Transverse colon (tissue), 3 donors: ENCODE results near the gene TRIM14.

ENCODE experiments used
- EP300 ChIP-seq: sonication (generic); formaldehyde crosslinking; IDR thresholded peaks from one replicate; pipeline ENCODE4 v1.6.1; 2017; ENCODE audit warnings: antibody characterized with exemption, low read depth
- TF ChIP-seq, protein P1 (sequence below), 5 experiments: fragments of 200-600 bp in 3 of 5; fragments of 450-650 bp in 2 of 5; sonication (generic) in 3 of 5; IDR thresholded peaks; 1 replicate in 2 of 5; 2 replicates in 3 of 5; pipeline ENCODE4 v1.5.1; 2016 to 2017; ENCODE audit warnings: antibody characterized with exemption in 5 of 5, inconsistent platforms in 3 of 5, mild to moderate bottlenecking in 2 of 5, moderate library complexity in 1 of 5

DNA sequence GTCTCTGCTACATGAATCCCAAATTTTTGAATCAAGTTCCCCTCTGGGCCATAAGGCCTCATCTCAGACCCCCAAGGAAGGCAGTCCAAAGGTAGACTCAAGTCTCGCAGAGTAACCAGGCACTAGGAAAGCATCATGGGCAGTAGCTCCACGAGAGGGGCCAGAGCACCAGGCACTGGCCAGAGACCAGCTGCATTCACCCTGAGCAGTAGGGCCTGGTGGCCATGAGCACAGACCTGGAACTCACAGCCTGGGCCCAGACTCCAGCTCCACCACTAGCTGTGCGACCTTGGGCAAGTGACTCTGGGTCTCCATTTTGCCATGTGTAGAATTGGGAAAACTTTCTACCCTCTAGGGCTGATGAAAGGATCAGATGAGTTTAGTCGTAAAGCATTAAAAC is 34.0 kb downstream of the TRIM14 start:
- TF ChIP-seq, protein P1, sequence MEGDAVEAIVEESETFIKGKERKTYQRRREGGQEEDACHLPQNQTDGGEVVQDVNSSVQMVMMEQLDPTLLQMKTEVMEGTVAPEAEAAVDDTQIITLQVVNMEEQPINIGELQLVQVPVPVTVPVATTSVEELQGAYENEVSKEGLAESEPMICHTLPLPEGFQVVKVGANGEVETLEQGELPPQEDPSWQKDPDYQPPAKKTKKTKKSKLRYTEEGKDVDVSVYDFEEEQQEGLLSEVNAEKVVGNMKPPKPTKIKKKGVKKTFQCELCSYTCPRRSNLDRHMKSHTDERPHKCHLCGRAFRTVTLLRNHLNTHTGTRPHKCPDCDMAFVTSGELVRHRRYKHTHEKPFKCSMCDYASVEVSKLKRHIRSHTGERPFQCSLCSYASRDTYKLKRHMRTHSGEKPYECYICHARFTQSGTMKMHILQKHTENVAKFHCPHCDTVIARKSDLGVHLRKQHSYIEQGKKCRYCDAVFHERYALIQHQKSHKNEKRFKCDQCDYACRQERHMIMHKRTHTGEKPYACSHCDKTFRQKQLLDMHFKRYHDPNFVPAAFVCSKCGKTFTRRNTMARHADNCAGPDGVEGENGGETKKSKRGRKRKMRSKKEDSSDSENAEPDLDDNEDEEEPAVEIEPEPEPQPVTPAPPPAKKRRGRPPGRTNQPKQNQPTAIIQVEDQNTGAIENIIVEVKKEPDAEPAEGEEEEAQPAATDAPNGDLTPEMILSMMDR (IDR thresholded peaks at IDR 0.05): no peak
- no peak for TF ChIP-seq EP300
